H1 (cell line): Measurements from ENCODE around the gene CYP4F3. TPM values are rescaled to one million over a fixed set of nuclear protein-coding genes. Genes with fewer than 3 reads are reported as not detected.
A peak's percentile ranks its signal among the peaks of the same experiment; 100 is the strongest.

ENCODE experiments used
- FOSL1 ChIP-seq: IDR thresholded peaks from 2 replicates; pipeline ENCODE4 v1.6.1; 2011; ENCODE audit warnings: mild to moderate bottlenecking, low read depth, low read length, moderate library complexity; ENCODE audit not compliant: insufficient read depth
- JUN ChIP-seq: IDR thresholded peaks from 2 replicates; pipeline ENCODE4 v1.6.1; 2011; ENCODE audit warnings: low read depth, mild to moderate bottlenecking, improper control_type of control experiment, low read length
- RAD21 ChIP-seq, 2 experiments: IDR thresholded peaks in 1 of 2; conservative IDR thresholded peaks in 1 of 2; 2 replicates each; pipeline ENCODE4 v1.6.1; 2011; ENCODE audit warnings: low read depth in 2 of 2, low read length in 2 of 2, improper control_type of control experiment in 1 of 2, inconsistent platforms in 1 of 2, mild to moderate bottlenecking in 1 of 2, moderate library complexity in 1 of 2
- polyA plus RNA-seq, 7 experiments: library from polyadenylated mRNA; depleted of rRNA in 3 of 7; stranded (reverse) in 5 of 7; unstranded in 2 of 7; fragments of >200 nt in 5 of 7; fragments of 200-250 nt in 2 of 7; gene quantifications; 1 replicate in 5 of 7; 2 replicates in 1 of 7; 4 replicates in 1 of 7; pipeline versions ENCODE4 v1.2.1 to v1.2.3, GENCODE V29; 2011 to 2013; ENCODE audit warnings: missing spikeins in 2 of 7, mixed read lengths in 2 of 7
- total RNA-seq: library from RNA; stranded (reverse); fragmentation: NEBNext Ultra II Directional; extraction: Animal tissue kit (Norgen Biotek cat#: 25700); gene quantifications from 2 replicates; pipeline ENCODE4 v1.2.1, GENCODE V29; 2021

Gene CYP4F3
- total and polyA plus RNA-seq, 2 of the 8 experiments (the other 6 are each of a cell fraction or from before 2014, with no cell fraction given): not detected

DNA sequence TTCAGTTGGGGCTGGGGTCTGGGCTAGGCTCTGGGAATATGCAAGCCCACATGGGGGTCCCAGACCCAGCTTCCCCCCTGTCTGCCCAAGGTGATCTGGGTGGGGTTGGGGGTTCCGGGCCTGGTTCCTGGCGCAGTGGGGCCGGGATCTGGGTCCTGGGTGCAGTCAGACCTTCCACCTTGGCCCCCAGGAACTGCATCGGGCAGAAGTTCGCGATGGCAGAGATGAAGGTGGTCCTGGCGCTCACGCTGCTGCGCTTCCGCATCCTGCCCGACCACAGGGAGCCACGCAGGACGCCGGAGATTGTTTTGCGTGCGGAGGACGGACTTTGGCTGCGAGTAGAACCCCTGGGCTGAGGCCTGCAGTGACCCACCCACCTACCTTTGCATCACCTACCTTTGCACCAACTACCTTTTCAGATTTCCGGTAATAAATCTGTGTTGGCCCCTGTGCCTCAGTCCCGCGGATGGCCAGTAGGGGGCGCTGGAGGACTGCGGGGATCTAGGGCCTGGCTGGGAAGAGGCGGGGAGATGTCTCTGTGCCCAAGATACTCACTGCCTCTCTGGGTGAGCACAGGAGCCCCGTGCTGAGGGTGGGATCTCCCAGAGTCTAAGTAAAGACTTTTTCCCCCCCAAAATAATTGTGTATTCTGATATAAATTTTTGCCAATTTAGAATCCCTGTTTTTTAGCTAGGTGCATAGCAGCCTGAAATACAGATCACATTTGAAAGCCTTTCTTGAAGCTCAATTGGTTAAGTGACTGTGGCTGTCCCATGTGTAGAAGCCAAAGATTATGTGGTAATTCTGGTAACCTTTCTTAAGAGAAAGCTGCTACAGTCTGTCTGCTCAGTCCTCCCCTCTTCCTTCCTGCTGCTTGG lies 11.5 kb upstream of the CYP4F3 start (continued):
- TF ChIP-seq JUN (no peak), FOSL1 (no peak), RAD21 (IDR thresholded peaks at IDR 0.05 in 1 of 2, conservative IDR thresholded peaks at IDR 0.05 in 1 of 2; ENCODE audit: low read depth in 2 of 2, low read length in 2 of 2) (peak; percentile 75)
- TF ChIP-seq, all 59 proteins: peak for 2
